NB4 (cell line): ENCODE results near the gene CTDSPL.

Experiments used
- DNase-seq: peaks from one replicate; pipeline ENCODE4 v3.0.0; 2010; ENCODE audit warnings: low read depth
- H3K4me3 ChIP-seq: one replicate; pipeline ENCODE4 v1.5.1; 2011; ENCODE audit warnings: mild to moderate bottlenecking, low read depth, low read length, moderate library complexity
- MYC ChIP-seq: IDR thresholded peaks from 2 replicates; pipeline ENCODE4 v1.6.1; 2011; ENCODE audit warnings: low read depth, low read length
- POLR2A ChIP-seq: IDR thresholded peaks from 2 replicates; pipeline ENCODE4 v1.6.1; 2011; ENCODE audit warnings: mild to moderate bottlenecking; ENCODE audit not compliant: insufficient read length; ENCODE audit errors: extremely low read depth
- TF ChIP-seq, protein P1 (sequence below): IDR thresholded peaks from one replicate; pipeline ENCODE4 v1.5.1; 2012; ENCODE audit warnings: low read depth, low read length
- TF ChIP-seq, protein P2 (sequence below): IDR thresholded peaks from 2 replicates; pipeline ENCODE4 v1.6.1; 2011; ENCODE audit warnings: low read depth, low read length

Gene CTDSPL

DNA sequence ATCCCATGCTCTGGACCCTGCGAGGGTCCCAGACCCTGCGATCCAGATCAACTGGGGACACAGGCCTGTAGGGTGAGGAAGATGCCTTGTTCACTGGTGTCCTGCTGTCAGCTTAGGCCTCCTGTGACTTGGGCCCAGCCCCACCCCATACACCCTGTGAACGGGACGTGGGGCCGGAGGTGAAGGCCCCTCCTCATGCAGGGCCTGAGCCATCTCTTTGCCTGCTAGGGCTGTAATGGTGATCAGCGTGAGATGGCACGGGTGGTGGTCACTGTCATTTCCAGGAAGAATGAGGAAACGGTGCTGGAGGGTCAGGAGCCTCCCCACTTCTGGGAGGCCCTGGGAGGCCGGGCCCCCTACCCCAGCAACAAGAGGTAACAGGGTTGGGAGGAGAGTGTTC is 141.3 kb downstream of the CTDSPL start:
- no peak overlapping the region for H3K4me3 ChIP-seq
- DNase-seq = no peak
- TF ChIP-seq MYC (no peak), POLR2A (no peak)
- TF ChIP-seq, protein P1, sequence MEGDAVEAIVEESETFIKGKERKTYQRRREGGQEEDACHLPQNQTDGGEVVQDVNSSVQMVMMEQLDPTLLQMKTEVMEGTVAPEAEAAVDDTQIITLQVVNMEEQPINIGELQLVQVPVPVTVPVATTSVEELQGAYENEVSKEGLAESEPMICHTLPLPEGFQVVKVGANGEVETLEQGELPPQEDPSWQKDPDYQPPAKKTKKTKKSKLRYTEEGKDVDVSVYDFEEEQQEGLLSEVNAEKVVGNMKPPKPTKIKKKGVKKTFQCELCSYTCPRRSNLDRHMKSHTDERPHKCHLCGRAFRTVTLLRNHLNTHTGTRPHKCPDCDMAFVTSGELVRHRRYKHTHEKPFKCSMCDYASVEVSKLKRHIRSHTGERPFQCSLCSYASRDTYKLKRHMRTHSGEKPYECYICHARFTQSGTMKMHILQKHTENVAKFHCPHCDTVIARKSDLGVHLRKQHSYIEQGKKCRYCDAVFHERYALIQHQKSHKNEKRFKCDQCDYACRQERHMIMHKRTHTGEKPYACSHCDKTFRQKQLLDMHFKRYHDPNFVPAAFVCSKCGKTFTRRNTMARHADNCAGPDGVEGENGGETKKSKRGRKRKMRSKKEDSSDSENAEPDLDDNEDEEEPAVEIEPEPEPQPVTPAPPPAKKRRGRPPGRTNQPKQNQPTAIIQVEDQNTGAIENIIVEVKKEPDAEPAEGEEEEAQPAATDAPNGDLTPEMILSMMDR = no peak
- TF ChIP-seq, protein P2, sequence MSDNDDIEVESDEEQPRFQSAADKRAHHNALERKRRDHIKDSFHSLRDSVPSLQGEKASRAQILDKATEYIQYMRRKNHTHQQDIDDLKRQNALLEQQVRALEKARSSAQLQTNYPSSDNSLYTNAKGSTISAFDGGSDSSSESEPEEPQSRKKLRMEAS = no peak

DNA sequence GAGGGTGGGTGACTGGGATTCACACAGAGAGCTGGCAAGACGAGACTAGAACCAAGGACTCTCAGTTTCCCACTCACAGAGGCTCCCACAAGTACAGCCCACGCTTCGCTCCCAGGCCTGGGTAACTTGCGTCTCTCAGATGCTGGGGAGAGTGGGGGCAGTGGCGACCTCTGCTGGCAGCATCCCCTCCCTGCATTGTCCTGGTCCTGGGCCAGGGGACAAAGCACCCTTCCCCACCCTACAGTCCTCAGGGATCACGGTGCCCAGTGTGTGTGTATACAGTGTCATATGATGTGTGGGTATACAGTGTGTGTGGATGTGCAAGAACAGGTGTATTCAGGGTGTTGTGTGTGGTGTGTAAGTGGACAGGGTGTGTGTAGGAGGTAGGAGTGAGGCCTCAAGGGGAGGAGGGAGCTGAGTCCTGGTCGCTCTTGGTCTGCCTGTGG is 141.7 kb downstream of the CTDSPL start:
- DNase-seq = peak; percentile 70
- H3K4me3 ChIP-seq = no peak overlapping the region
- TF ChIP-seq MYC = no peak
- TF ChIP-seq, protein P1 = peak; percentile 89

DNA sequence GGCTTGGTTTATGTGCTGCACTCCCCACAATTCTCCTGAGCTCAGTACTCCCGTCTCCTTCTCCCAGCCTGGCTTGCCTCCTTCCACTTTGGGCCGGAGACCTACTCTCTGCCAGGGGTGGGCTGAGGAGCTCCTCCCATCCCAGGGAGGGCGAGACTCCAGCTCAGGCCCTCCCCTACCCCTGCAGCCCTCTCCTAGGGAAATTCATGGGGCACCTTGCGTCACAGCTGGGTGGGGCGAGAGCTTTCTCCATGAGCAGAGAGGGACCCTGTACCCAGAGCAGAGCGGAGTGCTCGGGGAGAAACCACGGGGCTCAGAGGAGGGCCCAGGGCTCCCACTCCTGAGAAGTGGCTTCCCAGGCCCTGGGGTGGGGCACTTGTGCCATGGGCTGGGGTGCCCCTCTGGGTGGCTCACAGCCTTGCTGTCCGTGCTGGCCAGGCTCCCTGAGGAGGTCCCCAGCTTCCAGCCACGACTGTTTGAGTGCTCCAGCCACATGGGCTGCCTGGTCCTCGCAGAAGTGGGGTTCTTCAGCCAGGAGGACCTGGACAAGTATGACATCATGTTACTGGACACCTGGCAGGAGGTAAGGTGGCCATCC is 142.2 kb downstream of the CTDSPL start:
- no peak for DNase-seq
- TF ChIP-seq, protein P2 = no peak
- TF ChIP-seq MYC (no peak), POLR2A (no peak)
- TF ChIP-seq, protein P1 = no peak
- H3K4me3 ChIP-seq = no peak overlapping the region

DNA sequence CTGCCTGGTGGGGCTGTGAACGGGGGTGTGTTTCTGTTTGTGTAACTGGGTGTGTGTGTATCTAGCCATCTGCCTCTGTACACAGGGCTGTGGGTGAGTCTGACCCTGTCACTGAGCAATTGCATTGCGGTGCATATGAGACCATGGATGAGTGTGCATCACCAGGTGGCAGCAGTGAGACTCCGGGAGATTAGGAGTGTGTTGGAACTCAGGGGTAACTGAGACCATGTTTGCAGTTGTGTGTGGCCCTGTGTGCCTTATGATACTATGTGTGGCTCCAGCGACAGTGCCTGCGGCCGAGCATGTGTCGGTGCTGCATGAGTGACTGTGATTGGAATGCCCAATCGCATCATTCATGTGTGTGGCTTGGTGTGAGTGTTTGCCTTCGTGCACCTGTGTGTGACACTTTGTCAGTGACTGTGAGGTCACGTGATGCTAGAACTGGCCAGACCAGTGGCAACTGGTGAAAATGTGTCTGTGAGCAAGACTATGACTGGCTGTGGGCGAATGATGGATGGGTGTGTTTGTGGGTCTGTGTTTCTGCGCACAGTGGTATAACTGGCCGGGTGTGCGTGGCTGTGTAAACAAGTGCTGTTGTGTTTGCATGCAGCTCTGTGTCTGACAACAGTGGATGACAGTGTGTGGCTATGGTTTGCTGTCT is 142.9 kb downstream of the CTDSPL start:
- peak; percentile 70 for DNase-seq
- TF ChIP-seq POLR2A (no peak), MYC (no peak)
- TF ChIP-seq, protein P2 = no peak
- TF ChIP-seq, protein P1 = peak; percentile 73
- H3K4me3 ChIP-seq = no peak overlapping the region

DNA sequence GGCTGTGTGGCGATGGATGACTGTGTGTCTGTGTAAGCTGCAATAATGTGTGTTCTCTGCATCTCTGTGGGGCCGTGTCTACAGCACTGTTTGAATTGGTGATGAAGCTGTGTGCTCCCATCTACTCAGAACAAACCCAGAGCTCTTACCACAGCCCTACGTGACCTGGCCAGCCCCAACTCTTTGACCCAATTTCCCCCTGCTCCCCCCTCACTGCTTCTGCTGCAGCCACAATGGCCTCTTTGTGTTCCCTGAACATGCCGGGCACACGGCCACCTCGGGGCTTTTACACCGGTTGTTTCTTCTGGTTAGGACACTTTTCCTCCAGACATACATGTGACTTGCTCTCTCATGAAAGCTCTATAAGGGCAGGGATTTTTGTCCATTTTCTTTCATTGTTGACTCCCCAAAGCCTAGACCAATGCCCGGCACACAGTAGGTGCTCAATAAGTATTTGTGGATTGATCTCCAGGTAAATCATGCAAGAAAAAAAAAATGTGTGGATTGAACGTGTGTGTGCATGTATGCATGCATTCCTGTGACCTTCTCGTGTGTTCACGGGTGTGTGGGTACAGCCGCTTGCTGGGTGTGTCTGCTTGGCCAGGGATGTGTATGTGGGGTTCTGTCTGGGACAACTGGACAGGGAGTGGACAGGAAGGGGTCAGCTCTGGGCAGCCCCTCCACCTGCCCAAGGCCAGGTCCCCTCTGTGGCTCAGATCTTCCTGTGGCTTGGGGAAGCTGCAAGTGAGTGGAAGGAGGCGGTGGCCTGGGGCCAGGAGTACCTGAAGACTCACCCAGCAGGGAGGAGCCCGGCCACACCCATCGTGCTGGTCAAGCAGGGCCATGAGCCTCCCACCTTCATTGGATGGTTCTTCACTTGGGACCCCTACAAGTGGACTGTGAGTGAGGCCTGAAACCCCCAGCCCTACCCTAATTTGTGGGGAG is 143.7 kb downstream of the CTDSPL start:
- TF ChIP-seq, protein P1 = no peak
- TF ChIP-seq, protein P2 = no peak
- H3K4me3 ChIP-seq = no peak overlapping the region
- DNase-seq = no peak
